ENCODE data around the gene DUSP22. TPM values are rescaled to one million over a fixed set of nuclear protein-coding genes. Genes with fewer than 3 reads are reported as not detected.

Gene DUSP22
- total RNA-seq, 1 experiment from 2014 or later: 25.0 TPM

DNA sequence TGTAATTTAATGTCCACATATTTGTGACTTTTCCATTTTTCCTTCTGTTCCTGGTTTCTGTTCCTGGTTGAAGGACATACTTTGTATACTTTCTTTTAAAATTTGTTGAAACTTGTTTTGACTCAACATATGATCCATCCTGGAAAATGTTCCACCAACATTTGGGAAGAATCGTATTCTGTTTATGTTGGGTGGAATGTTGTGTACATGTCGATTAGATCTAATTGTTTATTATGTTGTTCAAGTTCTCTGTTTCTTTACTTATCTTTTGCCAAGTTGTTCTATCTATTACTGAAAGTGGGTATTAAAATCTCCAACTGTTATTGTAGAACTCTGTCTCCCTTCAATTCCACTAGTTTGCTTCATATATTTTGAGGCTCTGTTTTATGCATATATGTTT lies 27.7 kb upstream of the DUSP22 start:
- no peak overlapping the region for H3K56ac ChIP-seq (ENCODE audit: insufficient read length, low read depth, low read length)
- no peak overlapping the region for H3K23ac ChIP-seq (ENCODE audit: insufficient read length, low read depth, low read length)
- H2BK12ac ChIP-seq (ENCODE audit: insufficient read length, low read depth, low read length): no peak overlapping the region
- no peak overlapping the region for H2AK5ac ChIP-seq (ENCODE audit: insufficient read length, low read length)
- no peaks in the 10 kb centered on the region for H3K23me2 ChIP-seq (ENCODE audit: insufficient read length, low read depth, low read length, poor library complexity, severe bottlenecking)
- no peak overlapping the region for H3K18ac ChIP-seq (ENCODE audit: insufficient read length, low read depth, low read length)
- H2BK20ac ChIP-seq (ENCODE audit: low read depth, low read length, poor library complexity, severe bottlenecking): no peak overlapping the region
- no peak overlapping the region for H3K9ac ChIP-seq (ENCODE audit: extremely low read depth, insufficient read length, low read length)
- no peak overlapping the region for H4K8ac ChIP-seq (replicated peaks; ENCODE audit: insufficient read length, low read depth, low read length)
- no peaks in the 10 kb centered on the region for H3K4me1 Mint-ChIP-seq
- no peak for TF ChIP-seq CTCF (conservative IDR thresholded peaks at IDR 0.05)
- no peak overlapping the region for H2BK120ac ChIP-seq (ENCODE audit: low read depth, low read length, poor library complexity, severe bottlenecking)
- no peak for DNase-seq
- no peaks in the 10 kb centered on the region for H3K9me3 ChIP-seq (ENCODE audit: control insufficient read depth, low read depth, low read length)
- H3K27ac ChIP-seq (ENCODE audit: insufficient read length, low read depth, low read length): no peak overlapping the region
- no peaks in the 10 kb centered on the region for H3K79me1 ChIP-seq (ENCODE audit: insufficient read depth, low read depth, low read length, poor library complexity, severe bottlenecking)
- H3K27ac Mint-ChIP-seq: no peak overlapping the region
- H2BK5ac ChIP-seq (ENCODE audit: insufficient read length, low read length): no peak overlapping the region
- H3K4me1 ChIP-seq (ENCODE audit: insufficient read depth, low read length): no peaks in the 10 kb centered on the region
- no peak overlapping the region for H3T11ph ChIP-seq (ENCODE audit: low read length)
- no peaks in the 10 kb centered on the region for H3K27me3 ChIP-seq (ENCODE audit: insufficient read depth, low read length)
- H3K4me3 Mint-ChIP-seq: no peak overlapping the region
- H3K9me3 Mint-ChIP-seq: peaks cover 34 to 45% of the 10 kb centered on the region in 2 experiments
- no peak overlapping the region for H3K14ac ChIP-seq (ENCODE audit: insufficient read depth, low read length)
- H3K4ac ChIP-seq (ENCODE audit: low read depth, low read length): no peak overlapping the region
- no peak overlapping the region for H2BK15ac ChIP-seq (ENCODE audit: low read depth, low read length)
- no peaks in the 10 kb centered on the region for H4K20me1 ChIP-seq (ENCODE audit: control insufficient read depth, insufficient read depth, insufficient read length)
- H3K36me3 Mint-ChIP-seq (ENCODE audit: insufficient read depth in 1 of 3, low read depth in 3 of 3): no peaks in the 10 kb centered on the region
- no peaks in the 10 kb centered on the region; the same call in 1 of the 2 replicates for H3K27me3 Mint-ChIP-seq (ENCODE audit: low read depth)
- WGBS (ENCODE audit: extremely low coverage, insufficient read length, low lambda C conversion rate): no CpG with 5 or more reads among the region's 2 CpGs
- H3K4me2 ChIP-seq (ENCODE audit: insufficient read depth, insufficient read length, low read length): no peak overlapping the region
- no peak overlapping the region for H4K91ac ChIP-seq (ENCODE audit: insufficient read length, low read depth, low read length)
- H2AFZ ChIP-seq (ENCODE audit: low read length): no peak overlapping the region
- no peak overlapping the region for H4K5ac ChIP-seq (ENCODE audit: insufficient read length, low read depth, low read length)
- H3K79me2 ChIP-seq (ENCODE audit: insufficient read depth, low read length): no peaks in the 10 kb centered on the region

Measured in H9 (cell line).